ENCODE measurements around the gene OLFM3. TPM values are rescaled to one million over a fixed set of nuclear protein-coding genes. Genes with fewer than 3 reads are reported as not detected.

The OLFM3 gene
- not detected in 2 replicates for total RNA-seq
- long read RNA-seq: 0 reads

DNA sequence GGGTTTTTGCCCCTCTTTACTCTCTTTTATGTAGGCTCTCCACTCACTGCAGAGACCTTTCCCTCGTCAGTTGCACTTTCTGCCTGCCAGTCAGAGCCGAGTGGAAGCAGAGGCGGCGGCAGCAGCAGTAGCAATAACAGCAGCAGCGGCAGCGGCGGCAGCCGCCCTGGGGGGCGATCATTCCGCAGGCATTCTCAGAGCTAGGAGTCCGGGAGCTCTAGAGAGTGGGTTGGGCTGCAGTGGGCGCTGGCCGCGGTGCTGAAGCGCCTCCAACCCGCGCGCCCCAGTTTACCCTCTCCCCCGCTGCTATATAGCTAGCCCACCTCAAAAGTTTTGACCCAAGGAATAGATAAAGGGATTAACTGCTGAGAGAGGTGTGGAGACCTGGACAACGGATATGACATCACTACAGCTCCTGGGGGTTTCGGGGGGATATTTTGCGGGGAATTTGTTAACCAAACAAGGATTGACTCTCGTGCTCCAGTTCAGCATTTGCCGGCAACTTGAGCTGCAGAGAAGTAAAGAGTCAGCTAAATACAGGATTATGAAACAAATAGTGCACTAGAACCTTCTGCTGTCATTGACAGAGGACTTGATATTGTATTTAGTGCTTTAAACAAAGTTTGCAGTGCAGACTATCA, at the start of gene OLFM3:
Gene OLFM3 (minus strand): TSS at position 102 of the 641 bp plus-strand sequence.
- Mint-ChIP-seq H3K4me1 (ENCODE audit: unreplicated experiment) (peaks cover 6% of the 10 kb centered on the region), H3K27me3 (ENCODE audit: unreplicated experiment) (peaks cover 17% of the 10 kb centered on the region), H3K36me3 (ENCODE audit: unreplicated experiment) (no peaks in the 10 kb centered on the region), H3K4me3 (ENCODE audit: unreplicated experiment) (no peak within 1 kb of the TSS), H3K9me3 (ENCODE audit: unreplicated experiment) (peaks cover 5% of the 10 kb centered on the region), H3K27ac (ENCODE audit: unreplicated experiment) (no peak within 1 kb of the TSS)
- DNase-seq (ENCODE audit: extremely low spot score, unreplicated experiment): no peak
- TF ChIP-seq, protein P1, sequence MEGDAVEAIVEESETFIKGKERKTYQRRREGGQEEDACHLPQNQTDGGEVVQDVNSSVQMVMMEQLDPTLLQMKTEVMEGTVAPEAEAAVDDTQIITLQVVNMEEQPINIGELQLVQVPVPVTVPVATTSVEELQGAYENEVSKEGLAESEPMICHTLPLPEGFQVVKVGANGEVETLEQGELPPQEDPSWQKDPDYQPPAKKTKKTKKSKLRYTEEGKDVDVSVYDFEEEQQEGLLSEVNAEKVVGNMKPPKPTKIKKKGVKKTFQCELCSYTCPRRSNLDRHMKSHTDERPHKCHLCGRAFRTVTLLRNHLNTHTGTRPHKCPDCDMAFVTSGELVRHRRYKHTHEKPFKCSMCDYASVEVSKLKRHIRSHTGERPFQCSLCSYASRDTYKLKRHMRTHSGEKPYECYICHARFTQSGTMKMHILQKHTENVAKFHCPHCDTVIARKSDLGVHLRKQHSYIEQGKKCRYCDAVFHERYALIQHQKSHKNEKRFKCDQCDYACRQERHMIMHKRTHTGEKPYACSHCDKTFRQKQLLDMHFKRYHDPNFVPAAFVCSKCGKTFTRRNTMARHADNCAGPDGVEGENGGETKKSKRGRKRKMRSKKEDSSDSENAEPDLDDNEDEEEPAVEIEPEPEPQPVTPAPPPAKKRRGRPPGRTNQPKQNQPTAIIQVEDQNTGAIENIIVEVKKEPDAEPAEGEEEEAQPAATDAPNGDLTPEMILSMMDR (IDR thresholded peaks at IDR 0.05): no peak

DNA sequence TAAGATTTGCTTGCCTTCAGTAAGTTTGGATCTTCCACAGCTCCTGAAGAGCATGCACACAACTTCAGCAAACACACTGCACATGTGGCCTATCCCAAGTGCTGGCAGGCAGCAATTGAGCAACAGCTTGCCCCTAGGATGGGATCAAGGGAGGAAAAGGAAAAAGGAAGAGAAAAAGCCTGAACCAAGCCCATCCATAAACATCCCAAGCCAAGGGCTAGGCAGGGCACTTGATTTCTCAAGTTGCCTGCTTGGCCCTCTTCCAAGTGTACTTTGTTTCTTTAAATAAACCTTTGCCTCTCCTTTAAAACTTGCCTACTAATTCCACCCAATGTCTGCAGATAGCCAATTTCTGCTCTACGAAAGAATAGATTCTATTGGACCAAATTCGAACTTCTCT, 49.0 kb upstream of the OLFM3 start:
- Mint-ChIP-seq H3K27ac (ENCODE audit: unreplicated experiment) (no peak overlapping the region), H3K36me3 (ENCODE audit: unreplicated experiment) (no peaks in the 10 kb centered on the region), H3K27me3 (ENCODE audit: unreplicated experiment) (no peaks in the 10 kb centered on the region), H3K4me1 (ENCODE audit: unreplicated experiment) (no peaks in the 10 kb centered on the region), H3K4me3 (ENCODE audit: unreplicated experiment) (no peak overlapping the region), H3K9me3 (ENCODE audit: unreplicated experiment) (no peaks in the 10 kb centered on the region)
- TF ChIP-seq, protein P1 (IDR thresholded peaks at IDR 0.05): no peak
- no peak for DNase-seq (ENCODE audit: extremely low spot score, unreplicated experiment)

DNA sequence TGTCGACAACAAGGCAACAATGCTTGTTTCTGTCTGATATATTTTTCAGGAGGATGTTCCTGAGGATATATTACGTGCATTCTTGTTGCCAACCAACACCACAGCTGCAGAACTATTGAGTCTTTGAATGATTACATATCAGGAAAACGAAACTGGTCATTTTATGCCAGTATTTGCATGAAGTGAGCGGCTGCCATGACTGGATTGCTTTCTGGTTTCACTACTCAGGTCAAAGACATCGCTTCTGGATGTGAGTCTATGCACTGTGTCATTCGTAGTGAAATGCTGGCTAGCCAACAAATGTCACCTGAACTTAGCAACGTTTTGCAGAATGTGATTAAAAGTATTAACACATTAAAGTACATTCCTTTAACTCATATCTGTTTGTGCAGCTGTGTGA, 35.8 kb upstream of the OLFM3 start:
- no peak for DNase-seq (ENCODE audit: extremely low spot score, unreplicated experiment)
- Mint-ChIP-seq H3K36me3 (ENCODE audit: unreplicated experiment) (no peaks in the 10 kb centered on the region), H3K27ac (ENCODE audit: unreplicated experiment) (no peak overlapping the region), H3K4me1 (ENCODE audit: unreplicated experiment) (no peaks in the 10 kb centered on the region), H3K9me3 (ENCODE audit: unreplicated experiment) (peaks cover 7% of the 10 kb centered on the region), H3K27me3 (ENCODE audit: unreplicated experiment) (no peaks in the 10 kb centered on the region), H3K4me3 (ENCODE audit: unreplicated experiment) (no peak overlapping the region)
- TF ChIP-seq, protein P1 (IDR thresholded peaks at IDR 0.05): no peak

DNA sequence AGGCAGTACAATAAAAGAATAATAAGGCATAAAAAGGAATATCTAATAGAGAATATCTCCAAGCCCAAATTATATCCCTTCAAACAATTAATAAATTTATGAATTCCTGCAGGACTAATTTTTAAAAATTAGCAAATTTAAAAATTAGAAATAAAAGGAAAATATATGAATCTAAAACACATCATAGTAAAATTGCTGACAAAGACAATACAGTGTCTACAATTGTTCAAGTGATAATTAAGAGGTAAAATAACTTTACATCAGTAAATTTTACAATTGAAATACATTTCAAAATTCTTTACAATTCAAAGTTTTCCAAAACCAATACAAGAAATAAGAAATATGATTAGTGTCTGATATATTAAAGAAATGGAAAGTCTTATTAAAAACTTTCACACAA, 22.8 kb upstream of the OLFM3 start:
- no peak overlapping the region for H3K27ac Mint-ChIP-seq (ENCODE audit: unreplicated experiment)
- TF ChIP-seq, protein P1 (IDR thresholded peaks at IDR 0.05): no peak
- H3K9me3 Mint-ChIP-seq (ENCODE audit: unreplicated experiment): peaks cover 15% of the 10 kb centered on the region
- no peaks in the 10 kb centered on the region for H3K4me1 Mint-ChIP-seq (ENCODE audit: unreplicated experiment)
- no peak overlapping the region for H3K4me3 Mint-ChIP-seq (ENCODE audit: unreplicated experiment)
- no peaks in the 10 kb centered on the region for H3K27me3 Mint-ChIP-seq (ENCODE audit: unreplicated experiment)
- H3K36me3 Mint-ChIP-seq (ENCODE audit: unreplicated experiment): no peaks in the 10 kb centered on the region
- no peak for DNase-seq (ENCODE audit: extremely low spot score, unreplicated experiment)

DNA sequence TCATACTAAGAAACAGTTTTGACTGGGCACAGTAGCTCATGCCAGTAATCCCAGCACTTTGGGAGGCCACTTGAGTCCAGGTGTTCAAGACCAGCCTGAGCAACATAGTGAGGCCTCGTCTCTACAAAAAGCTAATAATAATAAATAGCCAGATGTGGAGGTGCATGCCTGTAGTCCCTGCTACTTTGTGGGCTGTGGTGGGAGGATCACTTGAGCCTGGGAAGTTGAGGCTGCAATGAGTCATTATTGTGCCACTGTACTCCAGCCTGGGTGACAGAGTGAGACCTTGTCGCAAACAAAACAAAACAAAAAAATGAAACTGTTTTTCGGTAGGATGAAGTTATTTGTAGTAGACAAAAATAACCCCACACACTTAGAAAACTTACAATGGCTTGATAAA, 19.0 kb upstream of the OLFM3 start:
- H3K36me3 Mint-ChIP-seq (ENCODE audit: unreplicated experiment): no peaks in the 10 kb centered on the region
- no peak for DNase-seq (ENCODE audit: extremely low spot score, unreplicated experiment)
- no peaks in the 10 kb centered on the region for H3K27me3 Mint-ChIP-seq (ENCODE audit: unreplicated experiment)
- TF ChIP-seq, protein P1 (IDR thresholded peaks at IDR 0.05): no peak
- H3K27ac Mint-ChIP-seq (ENCODE audit: unreplicated experiment): no peak overlapping the region
- no peak overlapping the region for H3K4me3 Mint-ChIP-seq (ENCODE audit: unreplicated experiment)
- H3K9me3 Mint-ChIP-seq (ENCODE audit: unreplicated experiment): peaks cover 5% of the 10 kb centered on the region
- H3K4me1 Mint-ChIP-seq (ENCODE audit: unreplicated experiment): no peaks in the 10 kb centered on the region
